ENCODE data around the gene STK4.

DNA sequence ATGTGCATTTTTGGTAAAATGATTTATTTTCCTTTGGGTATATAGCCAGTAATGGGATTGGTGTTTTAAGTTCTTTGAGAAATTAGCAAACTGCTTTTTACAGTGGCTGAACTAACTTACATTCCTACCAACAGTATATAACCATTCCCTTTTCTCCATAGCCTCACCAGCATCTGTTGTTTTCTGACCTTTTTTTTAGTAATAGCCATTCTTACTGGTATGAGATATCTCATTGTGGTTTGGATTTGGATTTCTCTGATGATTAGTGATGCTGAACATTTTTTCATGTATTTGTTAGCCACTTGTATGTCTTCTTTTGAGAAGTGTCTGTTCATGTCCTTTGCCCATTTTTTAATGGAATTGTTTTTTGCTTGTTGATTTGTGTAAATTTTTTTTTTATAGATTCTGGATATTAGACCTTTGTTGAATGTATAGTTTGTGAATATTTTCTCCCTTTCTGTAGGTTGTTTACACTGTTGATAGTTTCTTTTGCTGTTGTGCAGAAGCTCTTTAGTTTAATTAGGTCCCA lies 42.3 kb downstream of the STK4 start:
- no peak for TF ChIP-seq POLR2A (IDR thresholded peaks at IDR 0.05)
- TF ChIP-seq, protein P1, sequence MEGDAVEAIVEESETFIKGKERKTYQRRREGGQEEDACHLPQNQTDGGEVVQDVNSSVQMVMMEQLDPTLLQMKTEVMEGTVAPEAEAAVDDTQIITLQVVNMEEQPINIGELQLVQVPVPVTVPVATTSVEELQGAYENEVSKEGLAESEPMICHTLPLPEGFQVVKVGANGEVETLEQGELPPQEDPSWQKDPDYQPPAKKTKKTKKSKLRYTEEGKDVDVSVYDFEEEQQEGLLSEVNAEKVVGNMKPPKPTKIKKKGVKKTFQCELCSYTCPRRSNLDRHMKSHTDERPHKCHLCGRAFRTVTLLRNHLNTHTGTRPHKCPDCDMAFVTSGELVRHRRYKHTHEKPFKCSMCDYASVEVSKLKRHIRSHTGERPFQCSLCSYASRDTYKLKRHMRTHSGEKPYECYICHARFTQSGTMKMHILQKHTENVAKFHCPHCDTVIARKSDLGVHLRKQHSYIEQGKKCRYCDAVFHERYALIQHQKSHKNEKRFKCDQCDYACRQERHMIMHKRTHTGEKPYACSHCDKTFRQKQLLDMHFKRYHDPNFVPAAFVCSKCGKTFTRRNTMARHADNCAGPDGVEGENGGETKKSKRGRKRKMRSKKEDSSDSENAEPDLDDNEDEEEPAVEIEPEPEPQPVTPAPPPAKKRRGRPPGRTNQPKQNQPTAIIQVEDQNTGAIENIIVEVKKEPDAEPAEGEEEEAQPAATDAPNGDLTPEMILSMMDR (IDR thresholded peaks at IDR 0.05), result no peak

Measured in vagina (tissue), 2 donors.